Panc1 (cell line): Measurements from ENCODE around the gene ARSG.
"Not testable (repeated sequence)": the region's sequence is repeated elsewhere in the genome, so short reads cannot be mapped to it uniquely, and the experiment has no call there.

Experiments
- POLR2AphosphoS5 ChIP-seq: IDR thresholded peaks from 2 replicates; pipeline ENCODE4 v1.6.1; 2012; ENCODE audit warnings: mild to moderate bottlenecking, low read depth, low read length, moderate library complexity
- TF ChIP-seq, protein P1 (sequence below): fragments of 450-650 bp; IDR thresholded peaks from 2 replicates; pipeline ENCODE4 v1.5.1; 2017; ENCODE audit warnings: mild to moderate bottlenecking
- TF ChIP-seq, protein P2 (sequence below), 2 experiments: IDR thresholded peaks; 2 replicates each; pipeline ENCODE4 v1.6.1; 2011 to 2012; ENCODE audit warnings: low read depth in 2 of 2, control low read depth in 1 of 2, low read length in 1 of 2, mild to moderate bottlenecking in 1 of 2, moderate library complexity in 1 of 2; ENCODE audit not compliant: insufficient read depth in 1 of 2

DNA sequence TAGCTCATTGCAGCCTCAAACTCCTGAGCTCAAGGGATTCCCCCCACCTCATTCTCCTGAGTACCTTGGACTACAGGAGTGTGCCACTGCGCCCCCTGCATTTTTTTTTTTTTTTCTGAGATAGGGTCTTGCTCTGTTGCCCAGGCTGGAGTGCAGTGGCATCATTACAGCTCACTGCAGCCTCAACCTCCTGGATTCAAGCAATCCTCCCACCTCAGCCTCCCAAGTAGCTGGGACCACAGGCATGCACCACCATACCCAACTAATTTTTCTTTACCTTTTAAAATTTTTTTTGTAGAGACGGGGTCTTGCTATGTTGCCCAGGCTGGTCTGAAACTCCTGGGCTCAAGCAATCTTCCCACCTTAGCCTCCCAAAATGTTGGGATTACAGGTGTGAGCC lies 84.9 kb downstream of the ARSG start:
- TF ChIP-seq, protein P1, sequence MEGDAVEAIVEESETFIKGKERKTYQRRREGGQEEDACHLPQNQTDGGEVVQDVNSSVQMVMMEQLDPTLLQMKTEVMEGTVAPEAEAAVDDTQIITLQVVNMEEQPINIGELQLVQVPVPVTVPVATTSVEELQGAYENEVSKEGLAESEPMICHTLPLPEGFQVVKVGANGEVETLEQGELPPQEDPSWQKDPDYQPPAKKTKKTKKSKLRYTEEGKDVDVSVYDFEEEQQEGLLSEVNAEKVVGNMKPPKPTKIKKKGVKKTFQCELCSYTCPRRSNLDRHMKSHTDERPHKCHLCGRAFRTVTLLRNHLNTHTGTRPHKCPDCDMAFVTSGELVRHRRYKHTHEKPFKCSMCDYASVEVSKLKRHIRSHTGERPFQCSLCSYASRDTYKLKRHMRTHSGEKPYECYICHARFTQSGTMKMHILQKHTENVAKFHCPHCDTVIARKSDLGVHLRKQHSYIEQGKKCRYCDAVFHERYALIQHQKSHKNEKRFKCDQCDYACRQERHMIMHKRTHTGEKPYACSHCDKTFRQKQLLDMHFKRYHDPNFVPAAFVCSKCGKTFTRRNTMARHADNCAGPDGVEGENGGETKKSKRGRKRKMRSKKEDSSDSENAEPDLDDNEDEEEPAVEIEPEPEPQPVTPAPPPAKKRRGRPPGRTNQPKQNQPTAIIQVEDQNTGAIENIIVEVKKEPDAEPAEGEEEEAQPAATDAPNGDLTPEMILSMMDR, result not testable (repeated sequence)
- not testable (repeated sequence) for TF ChIP-seq POLR2AphosphoS5
- TF ChIP-seq, protein P2, sequence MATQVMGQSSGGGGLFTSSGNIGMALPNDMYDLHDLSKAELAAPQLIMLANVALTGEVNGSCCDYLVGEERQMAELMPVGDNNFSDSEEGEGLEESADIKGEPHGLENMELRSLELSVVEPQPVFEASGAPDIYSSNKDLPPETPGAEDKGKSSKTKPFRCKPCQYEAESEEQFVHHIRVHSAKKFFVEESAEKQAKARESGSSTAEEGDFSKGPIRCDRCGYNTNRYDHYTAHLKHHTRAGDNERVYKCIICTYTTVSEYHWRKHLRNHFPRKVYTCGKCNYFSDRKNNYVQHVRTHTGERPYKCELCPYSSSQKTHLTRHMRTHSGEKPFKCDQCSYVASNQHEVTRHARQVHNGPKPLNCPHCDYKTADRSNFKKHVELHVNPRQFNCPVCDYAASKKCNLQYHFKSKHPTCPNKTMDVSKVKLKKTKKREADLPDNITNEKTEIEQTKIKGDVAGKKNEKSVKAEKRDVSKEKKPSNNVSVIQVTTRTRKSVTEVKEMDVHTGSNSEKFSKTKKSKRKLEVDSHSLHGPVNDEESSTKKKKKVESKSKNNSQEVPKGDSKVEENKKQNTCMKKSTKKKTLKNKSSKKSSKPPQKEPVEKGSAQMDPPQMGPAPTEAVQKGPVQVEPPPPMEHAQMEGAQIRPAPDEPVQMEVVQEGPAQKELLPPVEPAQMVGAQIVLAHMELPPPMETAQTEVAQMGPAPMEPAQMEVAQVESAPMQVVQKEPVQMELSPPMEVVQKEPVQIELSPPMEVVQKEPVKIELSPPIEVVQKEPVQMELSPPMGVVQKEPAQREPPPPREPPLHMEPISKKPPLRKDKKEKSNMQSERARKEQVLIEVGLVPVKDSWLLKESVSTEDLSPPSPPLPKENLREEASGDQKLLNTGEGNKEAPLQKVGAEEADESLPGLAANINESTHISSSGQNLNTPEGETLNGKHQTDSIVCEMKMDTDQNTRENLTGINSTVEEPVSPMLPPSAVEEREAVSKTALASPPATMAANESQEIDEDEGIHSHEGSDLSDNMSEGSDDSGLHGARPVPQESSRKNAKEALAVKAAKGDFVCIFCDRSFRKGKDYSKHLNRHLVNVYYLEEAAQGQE (IDR thresholded peaks at IDR 0.05; ENCODE audit: insufficient read depth in 1 of 2, low read depth in 2 of 2, low read length in 1 of 2), result not testable (repeated sequence)
